GM19372 (cell line): ENCODE results near the gene C1orf116.

Experiments used
- ATAC-seq: cut with Tn5 transposase; IDR thresholded peaks from one replicate; pipeline ENCODE4 v1.9.1; 2021; ENCODE audit warnings: mild to moderate bottlenecking, low read depth, moderate library complexity; ENCODE audit not compliant: unreplicated experiment

Gene C1orf116

DNA sequence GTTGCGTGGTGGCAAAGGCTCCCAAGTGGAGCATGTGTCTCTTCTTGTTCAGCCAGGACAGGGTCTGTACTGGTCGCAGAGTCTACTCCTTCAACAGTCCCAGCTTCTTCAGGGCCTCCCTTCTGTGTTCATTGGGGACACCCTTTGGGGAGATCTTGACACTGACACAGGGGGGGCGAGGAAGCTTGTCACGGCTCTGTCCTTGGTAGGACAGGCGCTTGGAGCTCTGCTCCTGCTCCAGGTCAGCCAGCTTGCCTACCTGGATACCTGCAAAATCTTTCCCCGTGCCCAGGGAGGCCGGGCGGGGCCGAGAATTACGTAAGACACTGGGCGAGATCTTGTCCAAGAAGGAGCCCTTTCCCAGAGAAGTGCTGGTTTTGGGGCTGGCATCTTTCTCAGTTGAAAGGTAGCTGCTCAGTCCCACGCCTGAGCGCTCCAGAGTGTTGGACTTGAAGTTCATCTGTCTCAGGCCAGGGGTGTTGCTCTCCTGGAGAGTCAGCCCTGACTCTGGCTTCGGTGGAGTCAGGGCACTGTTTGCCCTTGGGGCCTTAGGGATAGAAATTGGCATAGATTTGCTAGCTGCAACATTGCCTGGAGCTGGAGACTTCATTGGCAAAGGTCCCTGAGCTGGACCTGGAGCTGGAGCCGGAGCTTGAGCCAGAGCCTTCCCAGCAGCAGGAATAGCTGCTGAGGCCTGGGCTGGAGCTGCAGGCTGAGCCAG, 10.5 kb downstream of the C1orf116 start:
- no peak for ATAC-seq

DNA sequence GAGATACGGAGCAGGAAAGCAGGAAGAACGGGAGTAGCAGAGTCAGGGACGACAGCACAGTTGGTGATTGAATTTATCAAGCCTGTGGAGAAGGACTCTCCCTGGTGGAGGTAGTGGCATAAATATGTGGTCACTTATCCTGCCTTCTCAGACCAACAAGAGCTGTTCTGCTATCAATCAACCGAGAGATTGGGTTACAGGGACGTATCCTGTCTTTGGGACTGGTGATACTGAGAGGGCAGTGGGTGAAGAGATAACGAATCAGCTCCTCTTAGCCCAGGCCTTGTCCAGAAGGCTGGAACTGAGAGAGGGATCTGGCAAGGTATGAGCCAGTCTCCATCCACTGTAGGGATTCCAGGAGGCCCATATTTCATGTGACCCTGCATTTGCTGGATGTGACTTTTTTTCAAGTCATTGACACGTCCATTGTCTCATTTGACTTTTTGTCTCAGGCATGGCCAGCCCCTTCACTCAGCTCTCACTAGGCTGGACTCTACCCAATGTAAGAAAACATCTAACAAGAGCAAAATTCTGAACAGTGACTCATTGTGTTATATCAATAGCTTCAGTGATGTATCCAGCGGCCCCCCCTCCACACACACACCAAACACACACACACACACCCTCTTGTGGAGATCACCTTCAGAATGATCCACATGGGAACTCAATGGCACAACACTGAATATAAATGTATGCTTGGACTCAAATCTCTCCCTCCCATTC, 11.3 kb downstream of the C1orf116 start:
- no peak for ATAC-seq

DNA sequence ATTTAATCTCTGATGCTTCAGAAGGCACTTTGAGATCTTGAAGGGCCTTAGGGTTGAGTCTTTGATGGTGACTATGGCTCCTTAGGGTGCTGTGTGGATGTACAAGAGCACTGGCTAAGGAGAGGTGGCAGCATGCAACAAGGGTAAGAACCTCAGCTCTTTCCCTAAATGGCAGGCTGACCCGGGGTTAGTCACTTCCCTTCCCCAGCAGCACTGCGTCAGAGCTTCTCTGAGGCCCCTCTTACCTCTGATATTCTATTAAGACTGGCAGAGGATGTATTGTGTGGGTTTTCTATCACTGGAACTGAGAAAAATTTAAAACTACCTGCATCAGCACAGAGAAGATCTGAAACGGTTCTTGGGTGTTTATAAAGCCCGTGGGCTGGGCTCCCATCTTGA, 11.8 kb downstream of the C1orf116 start:
- ATAC-seq, result no peak

DNA sequence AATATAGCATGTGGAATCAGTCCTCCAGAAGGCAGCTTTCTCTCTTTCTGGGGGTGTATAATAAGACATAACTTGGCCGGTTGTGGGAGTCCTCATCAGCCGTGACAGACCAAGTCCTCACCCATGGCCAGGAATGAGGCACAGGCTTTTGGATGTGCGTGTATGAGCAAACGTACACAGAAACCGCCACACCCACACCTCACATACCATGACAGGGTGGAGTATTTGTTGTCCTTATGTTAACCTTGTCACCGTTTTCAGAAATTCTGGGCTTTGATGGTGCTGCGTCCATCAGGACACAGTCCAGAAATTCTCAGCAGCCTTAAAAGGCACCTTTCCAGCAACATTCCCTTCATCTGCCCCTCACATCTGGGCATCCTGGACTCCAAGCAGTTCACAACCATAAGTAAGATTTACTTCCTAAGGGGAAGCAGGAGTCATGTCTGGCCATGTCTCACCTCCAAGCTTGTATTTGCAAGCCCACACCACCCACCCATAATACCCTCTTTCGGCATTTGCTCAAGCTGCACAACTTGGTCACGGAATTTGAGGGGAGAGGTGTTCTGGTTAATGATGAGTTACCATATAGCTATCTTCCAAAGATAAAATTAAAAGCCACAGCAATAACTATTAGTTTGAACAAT, 12.4 kb downstream of the C1orf116 start:
- ATAC-seq, result no peak

DNA sequence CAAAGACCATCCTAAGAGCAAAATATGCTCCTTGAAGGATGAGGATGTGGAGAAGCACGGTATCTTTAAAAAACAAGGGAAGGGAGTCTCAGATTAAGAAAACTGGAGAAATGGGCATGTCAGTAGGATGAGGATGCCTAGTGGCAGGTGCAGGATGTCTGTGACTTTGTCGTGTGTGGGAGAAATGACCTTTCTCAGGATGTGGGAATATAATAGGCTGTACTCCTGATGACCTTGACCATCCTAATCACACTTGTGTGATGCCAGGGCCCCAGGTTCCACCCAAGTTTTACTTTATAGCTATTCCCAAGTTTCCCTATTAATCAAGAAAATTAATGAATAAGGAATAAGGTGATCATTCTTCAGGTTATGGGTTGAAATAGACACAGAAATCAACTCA, 12.9 kb downstream of the C1orf116 start:
- no peak for ATAC-seq

DNA sequence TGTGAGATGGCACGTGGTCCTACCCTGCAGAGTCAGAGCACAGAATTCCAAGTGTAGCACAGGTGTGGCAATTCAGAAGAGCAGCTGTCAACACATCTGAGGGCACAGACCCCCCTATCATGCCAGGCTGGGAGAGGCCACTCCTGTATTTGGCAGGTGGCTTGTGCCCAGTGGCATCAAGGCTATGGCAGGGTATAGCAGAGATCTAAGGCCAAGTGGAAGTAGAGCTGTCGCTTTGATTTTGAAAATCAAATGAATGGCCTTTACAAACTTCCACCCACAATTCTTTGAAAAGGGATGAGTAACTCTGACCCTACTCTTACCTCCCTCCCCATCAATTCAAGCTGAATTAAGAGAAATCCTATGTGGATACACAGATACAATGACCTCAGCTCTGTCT, 13.4 kb downstream of the C1orf116 start:
- ATAC-seq, result no peak

DNA sequence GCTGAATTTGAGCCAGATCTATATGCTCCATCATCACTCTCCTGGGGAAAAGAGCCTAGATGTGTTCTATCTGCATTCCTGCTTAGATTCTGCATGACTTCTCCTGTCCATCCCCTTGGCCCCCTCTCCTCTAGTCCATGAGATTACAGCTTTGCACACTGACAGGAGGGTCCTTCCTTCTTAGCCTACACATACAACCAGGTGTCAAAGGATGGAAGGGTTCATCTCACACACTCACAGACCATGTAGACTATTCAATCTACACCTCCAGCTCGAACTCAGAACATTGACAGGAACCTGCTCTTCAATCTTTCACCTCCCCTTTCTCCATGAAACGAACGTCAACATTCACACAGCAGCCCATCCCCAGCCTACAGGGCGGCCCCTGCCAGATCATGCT, 13.8 kb downstream of the C1orf116 start:
- no peak for ATAC-seq

DNA sequence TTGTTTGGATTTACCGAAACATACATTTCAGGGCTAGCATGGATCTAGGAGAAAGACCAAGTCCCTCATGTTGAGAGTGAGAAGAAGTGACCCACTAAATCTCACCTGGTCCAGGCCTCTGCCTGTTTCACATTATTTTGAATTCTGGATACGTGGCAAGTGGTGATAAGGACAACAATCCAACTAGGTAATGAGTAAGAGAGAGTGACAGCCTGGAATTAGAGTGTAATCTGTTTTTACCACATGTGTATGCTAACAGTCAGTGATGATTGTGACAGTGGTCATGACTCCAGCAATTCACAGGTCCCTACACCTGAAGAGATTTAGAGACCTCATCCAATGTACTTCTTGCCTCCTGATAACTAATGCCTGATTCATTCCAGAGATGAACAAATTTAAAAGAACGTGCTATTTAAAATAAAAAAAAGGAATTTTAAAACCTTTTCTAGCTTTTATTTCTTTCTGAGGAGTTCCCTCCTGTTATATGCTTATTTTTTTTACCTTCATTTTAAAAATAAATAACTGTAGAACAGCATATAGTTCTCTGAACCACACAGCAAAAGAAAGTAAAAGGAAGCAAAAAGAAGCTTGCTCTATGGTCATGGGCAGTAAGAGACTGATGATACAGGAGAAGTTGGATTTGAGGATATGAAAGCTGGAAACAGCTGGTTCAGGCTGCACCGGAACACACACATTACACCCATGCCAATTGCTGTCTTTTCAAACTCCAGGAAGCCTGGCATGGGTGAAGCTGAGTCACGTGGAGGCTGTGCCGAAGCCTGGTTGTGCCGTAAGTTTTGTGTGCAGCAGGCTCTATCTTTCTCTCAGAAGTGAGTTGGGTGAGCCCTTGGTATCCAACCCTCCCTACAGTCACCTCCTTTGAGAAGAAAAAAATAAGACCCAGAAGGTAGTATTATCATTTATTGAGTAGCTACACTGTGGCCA, 14.7 kb downstream of the C1orf116 start:
- no peak for ATAC-seq

DNA sequence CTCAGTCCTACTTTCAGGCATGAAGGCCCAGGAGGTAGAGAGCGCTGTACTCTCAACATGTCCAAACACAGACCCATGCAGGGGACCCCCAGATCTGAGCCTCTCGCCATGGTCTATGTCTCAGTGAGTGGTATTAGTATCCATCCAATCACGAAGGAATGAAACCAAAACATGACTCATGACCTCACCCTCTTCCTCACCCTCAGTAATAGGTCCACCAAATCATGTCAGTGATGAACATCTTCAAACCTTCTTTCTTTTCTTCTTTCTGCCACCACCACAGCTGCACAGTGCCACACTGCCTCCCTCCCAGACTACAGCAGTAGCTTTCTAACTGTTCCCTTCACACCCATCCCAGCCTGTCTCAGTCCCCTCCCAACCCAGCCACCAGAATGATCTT, 16.8 kb downstream of the C1orf116 start:
- ATAC-seq, result no peak

DNA sequence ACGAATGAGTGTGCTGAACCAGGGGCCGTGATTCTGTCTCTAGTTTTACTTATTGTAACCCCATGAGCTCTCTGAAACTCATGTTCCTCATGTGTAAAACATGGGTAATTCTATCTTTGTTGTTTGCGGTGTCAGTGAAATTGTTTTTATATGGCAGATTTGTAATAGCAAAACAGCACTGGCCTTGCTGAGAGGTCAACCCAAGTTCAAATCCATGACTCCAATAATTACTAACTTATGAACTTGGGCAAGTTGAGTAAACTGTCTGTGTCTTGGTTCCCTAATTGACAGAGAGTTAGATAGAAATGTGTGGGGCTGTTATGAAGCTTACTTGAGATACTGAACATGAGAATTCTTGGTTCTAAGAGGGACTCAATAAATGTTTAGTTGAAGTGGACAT, 17.8 kb downstream of the C1orf116 start:
- ATAC-seq, result no peak

DNA sequence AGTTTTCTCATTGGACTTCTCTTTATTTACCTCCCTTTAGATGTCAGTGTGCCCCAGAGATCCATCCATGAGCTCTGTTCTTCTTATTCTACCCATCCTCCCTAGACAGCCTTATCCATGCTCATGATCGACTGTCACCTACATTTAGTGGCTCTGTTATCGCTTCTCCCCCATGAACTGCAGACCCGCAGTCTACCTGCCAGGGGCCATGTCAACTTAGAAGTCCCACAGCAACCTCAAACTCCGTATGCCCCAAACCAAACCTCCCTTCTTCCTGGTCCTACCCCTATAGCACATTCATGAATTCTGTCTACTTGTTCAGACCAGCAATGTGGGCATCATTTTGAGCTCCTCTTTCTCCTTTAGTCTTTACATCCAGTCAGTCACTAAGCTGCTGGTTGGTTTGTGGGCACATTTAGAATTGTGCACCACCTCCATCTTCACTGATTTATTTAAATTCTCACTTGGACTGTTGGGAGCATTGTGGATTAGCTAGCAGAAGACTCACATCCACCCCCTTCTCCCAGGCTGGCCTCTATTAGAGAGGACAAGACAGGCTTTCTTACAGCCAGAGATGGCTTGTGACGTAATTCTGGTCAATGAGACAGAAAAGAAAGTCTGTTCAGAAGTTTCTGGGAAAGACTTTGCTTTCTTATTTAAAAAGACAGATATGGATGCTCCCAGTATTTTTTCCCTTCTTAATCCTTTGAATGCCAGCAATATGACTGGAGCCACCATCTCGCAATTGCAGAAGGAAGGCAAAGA, 19.1 kb downstream of the C1orf116 start:
- no peak for ATAC-seq

DNA sequence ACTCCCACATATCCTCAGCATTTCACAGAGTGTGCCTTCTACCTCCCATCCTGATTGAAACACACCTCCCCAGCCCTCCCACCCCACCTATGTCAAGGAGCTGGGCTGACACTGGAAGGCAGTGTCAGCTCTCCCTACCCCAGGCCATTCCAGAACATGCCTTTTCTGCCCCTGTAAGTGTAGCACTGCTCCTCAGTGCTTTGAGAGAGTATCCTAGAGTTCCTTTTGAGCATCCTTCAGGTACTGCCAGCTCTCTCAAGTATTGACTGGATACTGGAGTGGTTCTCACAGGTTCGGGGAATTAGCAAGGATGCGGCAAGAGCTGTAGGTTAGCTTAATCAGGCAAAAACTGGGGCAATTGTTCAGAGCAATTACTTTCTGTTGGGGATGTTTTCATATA, 21.8 kb downstream of the C1orf116 start:
- no peak for ATAC-seq

DNA sequence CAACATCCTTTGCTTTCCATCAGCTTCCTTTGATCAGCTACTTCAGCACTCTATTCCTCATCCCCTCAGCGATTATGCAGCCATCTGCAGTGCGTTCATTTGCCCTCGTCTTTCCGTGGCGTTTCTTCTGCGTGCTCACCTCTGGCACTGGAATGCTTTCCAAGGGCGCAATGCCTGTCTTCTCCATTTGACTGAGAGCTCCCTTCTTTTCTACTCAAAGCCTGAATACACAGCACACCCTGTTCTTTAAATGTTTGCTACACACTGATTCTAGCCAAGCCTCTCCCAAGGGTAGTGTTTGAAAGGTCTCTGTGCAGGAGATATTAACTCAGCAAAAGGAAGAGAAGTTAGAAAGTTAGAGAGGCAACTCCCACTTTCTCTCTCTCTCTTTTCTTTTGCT, 22.6 kb downstream of the C1orf116 start:
- ATAC-seq, result no peak

DNA sequence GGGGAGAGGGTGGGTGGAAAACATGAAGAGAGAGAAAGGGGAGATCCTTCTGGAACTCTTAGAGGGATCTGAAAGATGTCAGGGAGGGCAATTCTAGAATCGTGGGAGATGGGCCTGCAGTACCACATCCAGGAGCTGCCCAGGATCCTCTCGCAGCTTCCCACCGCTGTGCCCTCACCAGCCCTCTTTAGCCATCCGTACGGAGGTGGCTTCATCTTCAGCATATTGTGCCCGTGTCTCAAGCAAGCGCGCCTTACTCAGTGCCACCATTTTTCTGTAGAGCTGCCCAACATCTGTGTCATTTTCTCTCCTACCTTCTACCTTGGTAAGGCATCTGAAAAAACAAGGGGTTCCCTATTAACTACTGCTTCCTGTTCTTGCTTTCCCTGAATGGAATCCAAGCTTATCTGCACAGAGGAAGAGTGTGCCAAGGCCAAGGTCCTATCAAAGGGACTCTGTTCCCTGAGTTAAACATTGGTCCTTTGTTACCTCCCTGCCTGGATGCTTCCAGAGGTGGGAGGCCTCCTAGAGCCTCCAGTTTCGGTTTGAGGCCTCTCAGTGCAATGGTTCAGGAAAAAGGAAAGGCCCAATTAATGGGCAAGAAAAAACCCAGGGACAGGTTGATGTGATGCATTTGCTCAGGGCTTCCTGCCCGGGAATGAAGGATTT, 23.2 kb downstream of the C1orf116 start:
- ATAC-seq, result no peak

DNA sequence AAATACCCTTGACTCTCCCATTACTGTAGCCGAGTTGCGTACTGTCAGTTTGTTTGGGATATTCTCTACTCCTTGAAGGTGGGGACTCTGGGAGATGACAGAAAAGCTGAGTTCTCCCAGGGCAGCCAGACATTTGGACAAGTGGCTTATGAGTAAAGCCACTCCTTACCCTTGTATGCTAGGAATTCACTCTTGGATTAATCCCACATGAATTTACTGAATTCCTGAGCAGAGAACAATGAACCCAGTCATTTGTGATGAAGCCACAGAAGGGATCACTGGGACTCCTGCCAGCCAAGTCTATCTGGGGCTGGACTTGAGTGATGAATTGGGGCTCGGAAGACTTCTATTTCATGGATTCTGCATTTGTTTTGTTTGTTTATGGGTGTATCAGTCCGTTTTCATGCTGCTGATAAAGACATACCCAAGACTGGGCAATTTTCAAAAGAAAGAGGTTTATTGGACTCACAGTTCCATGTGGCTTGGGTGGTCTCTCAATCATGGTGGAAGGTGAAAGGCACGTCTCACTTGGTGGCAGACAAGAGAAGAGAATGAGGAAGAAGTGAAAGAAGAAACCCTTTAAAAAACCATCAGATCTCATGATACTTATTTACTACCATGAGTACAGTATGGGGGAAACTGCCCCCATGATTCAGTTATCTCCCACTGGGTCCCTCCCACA, 25.1 kb downstream of the C1orf116 start:
- ATAC-seq, result no peak

DNA sequence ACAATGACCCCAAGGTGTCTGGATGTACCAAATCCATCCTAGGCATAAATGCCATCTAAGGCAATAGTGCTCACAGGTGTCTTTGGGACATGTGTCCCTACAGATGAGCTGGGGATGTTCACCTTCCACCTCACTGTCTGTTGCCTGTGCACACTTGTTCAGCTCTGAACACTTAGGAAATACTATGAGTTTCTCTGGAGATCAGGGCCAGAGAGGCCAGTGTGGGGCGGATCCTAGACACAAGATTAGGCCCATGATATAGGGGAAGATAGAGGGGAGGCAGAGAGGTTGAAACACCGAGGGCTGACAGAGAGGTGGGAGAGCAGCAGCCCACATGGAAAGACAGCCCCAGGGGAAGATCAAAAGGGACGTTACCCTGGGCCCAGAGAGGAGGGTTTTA, 25.6 kb downstream of the C1orf116 start:
- no peak for ATAC-seq

DNA sequence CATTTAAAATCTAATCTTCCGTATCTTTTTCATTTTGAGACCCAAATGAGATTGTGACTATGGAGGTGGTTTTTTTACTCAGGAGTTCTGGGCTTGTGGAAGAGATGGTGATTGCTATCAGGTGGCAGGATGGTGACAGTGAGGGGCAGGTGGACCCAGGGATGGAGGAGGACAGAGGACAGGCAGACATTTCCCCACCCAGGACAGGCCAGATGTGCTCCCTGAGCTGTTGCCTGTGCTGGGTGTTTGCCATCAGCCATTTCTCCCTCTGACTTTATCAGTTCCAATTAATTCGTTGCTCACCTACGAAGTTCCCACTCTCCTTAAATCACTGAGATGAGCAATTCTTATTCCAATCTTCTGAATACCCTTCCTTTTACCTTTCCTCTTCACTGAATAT, 26.5 kb downstream of the C1orf116 start:
- ATAC-seq, result no peak

DNA sequence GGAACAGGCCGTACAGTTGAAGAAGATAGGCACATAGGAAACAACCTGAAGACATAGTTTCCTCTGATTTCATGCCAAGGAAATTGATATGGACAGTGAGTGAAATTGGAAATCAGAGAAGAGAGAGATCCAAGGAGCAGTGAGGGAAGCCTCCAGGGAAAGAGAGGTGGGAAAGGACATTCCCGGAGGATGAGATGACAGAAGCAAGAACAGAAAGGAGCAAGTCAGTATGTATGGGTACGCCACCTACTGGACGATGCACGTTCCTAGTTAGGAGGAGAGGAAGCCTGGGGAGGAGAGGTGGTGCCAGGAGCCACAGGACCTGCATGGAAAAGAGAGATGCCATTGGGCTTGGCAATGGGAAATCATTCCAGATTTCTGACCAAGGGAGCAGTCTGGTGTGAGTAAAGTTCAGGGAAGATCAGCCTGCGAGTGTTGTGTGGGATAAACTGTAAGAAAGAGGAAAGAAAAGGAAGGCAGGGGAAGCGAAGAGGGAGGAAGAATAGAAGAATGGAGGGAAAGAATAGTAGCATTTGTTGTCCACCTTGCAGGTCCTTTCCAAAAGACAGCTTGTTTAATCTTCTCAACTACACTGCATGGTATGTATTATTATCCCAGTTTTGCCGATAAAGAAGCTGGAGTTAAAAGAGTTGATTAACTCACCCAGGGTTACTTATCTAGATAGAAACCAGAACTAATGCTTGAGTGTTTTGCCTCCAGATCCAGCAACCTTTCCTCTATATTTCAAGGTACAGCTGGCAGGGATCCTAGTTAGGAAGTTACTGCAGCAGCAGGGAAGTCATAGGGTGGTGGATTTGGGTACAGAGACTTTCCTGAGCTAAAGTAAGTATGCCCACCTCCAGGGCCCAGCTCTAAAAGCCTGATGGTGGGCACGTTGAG, 27.4 kb downstream of the C1orf116 start:
- ATAC-seq, result no peak
